Hematopoietic multipotent progenitor cell treated with erythropoietin and hydrocortisone succinate and interleukin-3 and kit ligand, for 8 days (in vitro differentiated cells): ENCODE data around the gene ZNF618.

Experiments used
- DNase-seq: peaks from one replicate; pipeline ENCODE4 v3.0.0-alpha.2; 2015

Gene ZNF618

DNA sequence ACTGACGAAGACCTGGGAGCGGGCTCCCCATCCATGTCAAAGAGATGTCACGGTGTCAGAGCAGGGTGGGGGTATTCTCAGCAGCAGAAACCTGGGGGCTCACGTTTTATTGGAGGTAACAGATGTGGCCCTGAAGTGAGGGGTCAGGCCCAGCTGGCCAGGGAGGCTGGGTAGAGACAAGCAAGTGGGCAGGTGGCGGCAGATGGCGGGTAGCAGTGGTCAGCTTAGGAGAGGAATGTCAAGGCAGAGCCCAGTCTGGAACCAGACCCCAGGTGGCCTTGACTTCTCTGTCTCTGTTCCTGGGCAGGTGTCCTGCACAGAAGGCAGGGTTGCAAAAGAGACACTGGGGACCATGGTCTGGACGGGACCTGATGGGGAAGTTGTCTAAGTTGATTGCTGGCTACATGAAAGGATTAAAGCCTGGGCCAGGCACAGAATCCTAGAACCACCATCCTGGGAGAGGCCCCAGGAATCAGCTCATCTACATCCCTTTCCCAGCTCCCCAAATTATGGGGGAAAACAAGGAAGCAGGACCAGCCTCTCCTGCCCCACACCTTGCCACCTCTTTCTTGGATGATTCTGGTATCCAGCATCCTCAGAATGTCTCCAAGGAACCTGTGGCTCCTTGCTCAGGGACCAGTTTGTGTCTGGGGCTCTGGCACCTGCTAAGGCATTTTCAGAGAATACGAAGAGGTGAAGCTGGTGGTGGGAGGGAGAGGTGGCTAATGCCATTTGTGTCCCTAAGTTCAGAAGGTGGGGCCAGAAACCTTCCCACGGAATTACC, 129.5 kb downstream of the ZNF618 start:
- no peak for DNase-seq

DNA sequence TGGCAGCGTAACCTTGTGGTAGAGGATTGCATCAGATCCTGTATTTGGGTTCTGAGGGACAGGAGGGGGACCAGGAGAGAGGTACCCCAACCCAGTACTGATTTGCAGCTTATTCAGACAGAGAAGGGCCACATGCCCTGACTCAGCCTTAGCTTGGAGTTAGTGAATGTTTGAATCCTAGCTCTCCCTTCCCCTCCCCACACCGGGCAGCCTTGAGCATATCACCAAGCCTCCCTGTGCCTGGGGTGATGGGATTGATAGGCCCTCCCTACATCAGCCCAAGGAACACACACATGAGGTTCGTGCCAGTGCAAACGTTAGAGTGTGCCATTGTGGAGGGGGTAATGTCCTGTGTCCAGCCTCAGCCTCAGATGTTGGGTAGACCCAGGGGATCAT, 130.0 kb downstream of the ZNF618 start:
- DNase-seq = no peak

DNA sequence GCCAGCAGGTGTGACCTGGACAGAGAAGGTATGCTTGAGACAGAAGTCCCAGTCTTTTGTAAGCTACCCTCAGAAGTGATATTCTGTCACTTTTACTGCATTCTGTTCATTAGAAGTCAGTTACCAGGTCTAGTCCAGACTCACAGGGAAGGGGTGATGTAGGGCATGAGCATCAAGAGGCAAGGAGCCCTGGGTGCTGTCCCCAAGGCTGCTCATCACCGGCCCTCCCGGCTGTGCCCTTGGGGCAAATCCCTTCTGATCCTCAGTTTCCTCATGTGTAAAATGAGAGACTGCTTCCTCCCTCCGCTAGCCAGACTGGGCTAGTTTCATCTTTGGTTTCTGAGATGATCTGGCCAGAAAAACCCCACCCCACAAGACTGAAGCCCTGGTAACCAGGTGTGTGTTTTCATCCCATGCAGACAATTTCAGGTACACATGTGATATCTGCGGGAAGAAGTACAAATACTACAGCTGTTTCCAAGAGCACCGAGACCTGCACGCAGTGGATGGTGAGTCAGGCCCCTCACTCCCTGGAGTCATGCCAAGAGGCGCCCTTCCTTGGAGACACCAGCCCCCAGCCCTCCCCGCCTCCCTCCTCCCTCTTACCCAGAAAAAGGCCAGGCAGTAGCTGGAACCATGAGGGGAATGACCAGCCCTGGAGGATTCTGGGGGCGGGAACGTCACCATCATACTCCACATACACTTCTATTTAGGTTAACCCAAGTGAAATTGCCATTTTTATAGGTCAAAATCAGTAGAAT, 131.0 kb downstream of the ZNF618 start:
- no peak for DNase-seq

GRCh38 chr9:114007991-114008666, 132.0 kb downstream of the ZNF618 start:
- no peak for DNase-seq

- no peak for DNase-seq
Measured at GRCh38 chr9:114008667-114009410, 132.7 kb downstream of the ZNF618 start.

DNA sequence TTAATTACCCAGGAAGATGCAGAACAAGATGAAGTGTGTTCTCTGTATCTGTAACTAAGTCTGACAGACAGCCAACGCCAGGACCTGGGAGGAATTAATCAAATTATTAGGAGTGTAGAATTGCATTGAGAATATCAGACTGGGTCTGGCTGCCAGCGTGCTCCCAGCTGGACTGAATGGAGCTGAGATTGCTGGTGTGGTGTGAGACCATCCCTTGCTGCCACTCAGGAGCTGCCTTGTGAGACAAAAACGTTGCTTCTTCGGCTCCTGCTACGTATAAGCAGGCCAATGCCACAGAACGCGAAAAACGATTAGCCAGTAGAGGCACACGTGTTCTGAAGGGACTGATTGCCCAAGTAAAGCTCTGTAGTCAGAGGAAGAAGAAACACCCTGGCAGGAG, 135.2 kb downstream of the ZNF618 start:
- no peak for DNase-seq

DNA sequence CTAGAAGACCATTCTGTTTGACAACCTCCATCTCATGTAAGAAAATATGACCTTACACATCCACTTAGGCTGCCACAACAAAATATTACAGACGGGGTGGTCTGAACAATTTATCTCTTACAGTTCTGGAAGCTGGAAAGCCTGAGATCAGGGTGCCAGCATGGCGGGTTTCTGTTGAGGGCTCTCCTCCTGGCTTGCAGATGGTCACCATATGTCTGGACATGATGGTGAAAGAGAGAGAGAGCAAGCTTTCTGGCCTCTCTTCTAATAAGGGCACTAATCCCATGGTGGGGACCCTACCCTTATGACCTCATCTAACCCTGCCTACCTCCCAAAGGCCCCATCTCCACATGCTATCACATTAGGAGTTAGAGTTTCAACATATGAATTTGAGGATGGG, 136.0 kb downstream of the ZNF618 start:
- no peak for DNase-seq

DNA sequence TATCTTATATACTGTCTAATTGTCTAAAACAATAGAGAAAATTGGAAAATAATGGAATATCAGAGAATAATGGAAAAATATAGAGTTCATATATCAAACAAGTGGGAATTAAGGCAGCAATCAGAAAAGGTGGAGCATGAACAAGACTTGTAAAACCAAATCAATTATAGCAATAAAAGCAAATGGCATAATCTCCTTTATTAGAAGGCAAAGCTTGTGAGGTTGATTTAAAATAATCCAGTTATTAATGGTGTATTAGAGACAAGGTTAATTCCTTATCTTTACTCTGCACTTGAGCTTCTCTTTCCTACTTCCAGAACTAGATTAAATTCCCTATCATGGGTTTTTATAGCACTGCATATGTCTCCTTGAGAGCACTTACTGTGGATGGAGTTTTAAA, 137.9 kb downstream of the ZNF618 start:
- no peak for DNase-seq

GRCh38 chr9:114015607-114016006, 139.5 kb downstream of the ZNF618 start:
- DNase-seq = no peak

GRCh38 chr9:114016101-114016500, 140.0 kb downstream of the ZNF618 start:
- no peak for DNase-seq

DNA sequence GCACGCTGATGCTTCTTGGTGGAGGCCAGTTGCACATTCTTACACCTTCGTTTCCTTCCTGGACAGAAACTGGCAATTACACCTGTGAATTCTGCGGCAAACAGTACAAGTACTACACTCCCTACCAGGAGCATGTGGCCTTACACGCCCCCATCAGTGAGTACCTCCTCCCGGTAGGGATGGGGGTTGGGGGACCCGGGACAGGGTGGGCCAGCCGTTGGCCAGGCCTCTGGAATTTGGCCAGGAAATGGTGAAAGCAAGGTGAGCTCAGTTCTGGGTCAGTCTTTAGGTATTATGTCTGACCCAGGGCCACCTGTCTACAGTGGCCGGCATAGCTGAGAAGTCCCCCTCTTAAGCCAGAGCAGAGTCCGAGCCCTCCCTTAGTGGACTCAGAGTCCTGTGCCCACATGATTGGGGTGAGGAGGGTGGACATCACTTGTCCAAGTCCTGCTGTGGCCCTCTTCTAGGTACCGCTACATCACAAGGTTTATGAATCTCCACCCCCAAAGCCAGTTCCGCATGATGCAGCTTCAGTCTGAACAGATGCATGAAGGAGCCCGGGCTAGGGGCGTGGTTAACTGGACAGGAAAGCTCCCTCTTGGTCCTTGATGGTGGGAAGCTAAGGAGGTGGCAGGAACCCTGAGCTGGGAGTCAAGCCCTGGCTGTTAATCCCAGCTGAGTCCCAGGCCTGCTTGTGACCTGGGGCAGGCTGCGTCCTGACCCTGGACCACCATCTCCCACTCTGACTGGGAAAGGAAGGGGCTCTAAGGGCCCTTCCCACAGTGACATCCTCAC, 140.7 kb downstream of the ZNF618 start:
- DNase-seq = no peak

DNA sequence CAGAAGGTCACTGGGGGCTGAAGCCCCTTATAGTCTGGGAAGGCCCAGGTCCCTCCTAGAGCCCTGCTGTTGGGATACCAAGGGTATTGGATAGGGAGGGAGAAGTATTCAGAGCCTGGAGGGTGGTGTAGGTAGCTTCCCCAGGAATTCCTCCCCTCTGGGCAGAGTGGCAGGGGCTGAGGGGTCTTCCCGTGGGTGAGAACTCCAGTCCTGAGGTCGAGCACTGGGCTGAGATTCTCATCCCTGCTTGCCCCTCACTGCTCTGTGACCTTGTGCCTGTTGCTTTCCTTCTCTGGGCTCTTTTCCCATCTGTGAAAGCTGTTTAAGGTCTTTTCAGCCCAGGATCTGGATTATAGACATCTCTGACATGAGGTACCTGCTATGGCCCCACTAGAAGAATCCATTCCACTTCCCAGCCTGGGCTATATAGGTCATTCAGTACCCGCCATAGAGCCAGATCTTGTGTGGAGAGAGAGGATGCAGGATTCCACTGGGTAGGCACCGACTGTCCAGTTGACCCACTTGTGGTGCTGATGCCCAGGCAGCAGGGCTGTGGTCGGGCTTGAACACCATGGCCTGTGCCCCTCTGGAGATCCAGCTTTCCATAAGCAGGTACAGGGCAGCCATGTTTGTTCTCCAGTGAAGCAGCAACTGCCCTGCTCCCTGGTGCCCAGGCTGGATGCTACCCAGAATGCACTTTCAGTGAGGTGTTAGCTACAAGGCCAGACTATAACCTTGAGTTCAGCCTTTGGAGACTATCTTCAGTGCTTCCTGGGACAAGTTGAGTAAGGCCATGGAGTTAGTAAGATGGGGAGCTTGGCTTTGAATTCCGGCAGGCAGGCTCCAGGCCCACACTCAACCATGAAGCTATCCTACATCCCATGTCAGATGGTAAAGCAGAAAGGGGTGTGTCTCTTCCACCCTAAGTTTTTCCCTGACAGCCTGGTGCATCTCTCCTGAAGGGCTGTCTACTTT, 141.9 kb downstream of the ZNF618 start:
- DNase-seq = no peak

DNA sequence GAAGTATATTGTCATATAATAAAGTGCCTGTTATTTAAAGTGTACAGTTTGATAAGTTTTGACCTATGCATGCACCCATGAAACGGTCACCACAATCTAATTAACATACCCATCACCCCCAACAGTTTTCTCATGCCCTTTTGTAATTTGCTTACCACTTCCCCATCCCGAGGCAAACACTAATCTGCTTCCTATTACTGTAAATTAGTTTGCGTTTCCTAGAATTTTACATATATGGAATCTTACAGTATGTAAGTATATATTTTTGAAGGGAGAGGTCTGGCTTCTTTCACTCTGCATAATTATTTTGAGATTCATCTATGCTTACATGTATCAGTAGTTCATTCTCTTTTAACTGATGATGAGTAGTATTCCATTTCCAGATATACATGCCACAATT, 145.5 kb downstream of the ZNF618 start:
- no peak for DNase-seq

DNA sequence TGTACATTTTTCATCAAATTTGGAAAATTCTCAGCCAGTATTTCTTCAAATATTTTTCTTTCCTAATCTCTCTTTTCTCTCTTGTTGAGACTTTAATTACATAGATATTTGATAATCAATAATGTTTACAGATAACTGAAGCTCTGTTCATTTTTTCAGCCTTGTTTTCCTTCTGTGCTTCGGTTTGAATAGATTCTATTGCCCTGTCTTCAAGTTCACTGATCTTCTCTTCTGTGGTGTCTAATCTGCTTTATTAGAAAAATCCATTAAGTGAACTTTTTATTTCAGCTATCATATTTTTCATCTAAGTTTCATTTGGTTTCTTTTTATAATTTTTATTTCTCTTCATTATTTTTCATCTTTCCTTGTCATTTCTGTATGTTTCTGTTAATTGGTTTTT, 147.9 kb downstream of the ZNF618 start:
- DNase-seq = no peak

- DNase-seq = no peak
Measured at GRCh38 chr9:114025196-114025753, 149.2 kb downstream of the ZNF618 start.

GRCh38 chr9:114025760-114026159, 149.7 kb downstream of the ZNF618 start:
- DNase-seq = no peak

DNA sequence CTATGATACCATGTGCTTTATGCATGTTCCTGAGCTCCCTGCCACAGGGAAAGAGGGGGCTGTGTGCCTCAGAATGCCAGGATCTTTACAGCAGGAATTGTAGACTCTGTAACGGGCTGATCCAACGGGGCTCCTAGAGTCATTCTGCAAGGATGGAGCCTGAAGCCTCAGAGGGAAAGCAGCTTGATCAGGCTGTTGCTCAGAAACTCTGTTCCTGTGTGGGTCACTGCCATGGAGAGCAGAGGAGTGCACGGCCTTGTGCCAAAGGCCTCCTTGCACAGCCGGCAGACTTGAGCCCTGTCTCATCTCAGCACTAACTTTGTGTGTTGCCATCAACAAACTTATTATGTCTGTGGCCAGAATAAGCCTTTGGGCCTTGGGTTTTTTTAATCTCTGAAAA, 150.2 kb downstream of the ZNF618 start:
- DNase-seq = no peak

DNA sequence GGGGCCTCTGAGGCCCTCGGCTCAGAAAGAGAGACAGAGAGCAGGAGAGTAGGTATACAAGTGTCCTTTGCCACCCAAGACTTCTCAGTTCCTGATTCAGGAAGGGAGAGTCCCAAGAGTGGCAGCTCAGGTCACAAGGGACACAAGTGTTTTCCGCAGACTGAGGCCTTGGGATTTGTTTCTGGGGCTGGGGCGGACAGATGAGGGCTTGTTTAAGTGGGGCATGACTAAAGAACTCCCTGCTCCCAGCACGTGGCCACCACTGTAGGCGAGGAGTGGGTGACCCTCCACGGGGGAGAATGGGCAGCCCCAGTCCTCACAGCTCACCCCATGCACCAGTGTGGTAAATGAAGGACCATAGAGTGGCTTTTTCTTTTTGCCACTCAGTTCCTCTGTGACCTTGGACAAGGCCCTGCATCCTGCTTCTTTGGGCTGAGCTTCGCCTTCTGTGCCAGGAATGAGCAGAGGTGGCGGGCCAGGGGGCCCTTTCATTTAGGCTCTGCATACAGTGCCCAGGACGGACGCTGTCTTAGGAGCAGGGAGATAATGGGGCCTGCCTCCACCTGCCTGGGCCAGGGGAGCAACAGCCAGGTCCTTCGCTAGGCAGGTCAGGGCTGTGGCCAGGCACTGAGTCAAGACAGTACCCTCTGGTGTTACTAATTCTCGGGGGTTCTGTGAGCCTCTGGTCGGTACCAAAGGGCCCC, 151.2 kb downstream of the ZNF618 start:
- DNase-seq = no peak

- DNase-seq = no peak
Measured at GRCh38 chr9:114027863-114028465, 151.9 kb downstream of the ZNF618 start.

DNA sequence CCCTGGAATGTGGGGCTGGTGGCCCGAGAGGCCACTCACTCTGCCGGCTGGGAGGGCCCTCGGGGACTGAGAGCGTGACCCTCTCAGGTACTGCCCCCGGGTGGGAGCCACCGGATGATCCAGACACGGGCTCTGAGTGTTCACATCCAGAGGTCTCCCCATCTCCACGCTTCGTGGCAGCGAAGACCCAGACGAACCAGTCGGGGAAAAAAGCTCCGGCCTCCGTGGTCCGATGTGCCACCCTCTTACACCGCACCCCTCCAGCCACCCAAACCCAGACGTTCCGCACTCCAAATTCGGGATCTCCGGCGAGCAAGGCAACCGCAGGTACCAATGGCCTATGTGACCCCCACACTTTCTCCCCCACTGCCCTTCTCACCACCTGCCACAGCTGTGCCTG, 152.5 kb downstream of the ZNF618 start:
- no peak for DNase-seq
